ENCODE measurements around the gene RAD51B.

The RAD51B gene

DNA sequence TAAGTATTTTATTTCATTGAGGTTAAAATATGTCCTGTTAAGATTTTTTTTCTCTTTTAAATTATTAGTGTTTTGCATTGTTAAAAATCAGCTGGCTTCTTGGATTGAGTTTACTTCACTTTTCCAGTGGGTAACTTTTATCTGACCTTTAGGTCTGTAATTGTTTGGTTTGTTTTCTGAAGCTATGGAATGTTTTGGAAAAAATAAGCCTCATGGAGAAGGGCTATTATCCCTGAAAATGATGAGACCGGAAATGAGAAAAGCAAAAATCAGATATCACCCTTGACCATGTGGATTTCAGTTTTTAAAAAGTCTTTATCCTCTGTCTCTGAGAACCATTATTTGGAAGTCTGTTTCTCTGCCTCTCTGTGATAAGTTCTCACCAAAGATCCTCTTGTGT, 180.9 kb downstream of the RAD51B start:
- POLR2A ChIA-PET (ENCODE audit: low non-redundant PET) = no interaction called here
- H3K27ac ChIP-seq = no peak overlapping the region

GRCh38 chr14:68008491-68008890, 188.9 kb downstream of the RAD51B start:
- ChIA-PET CTCF (no interaction called here), POLR2A (ENCODE audit: low non-redundant PET) (no interaction called here)
- DNase-seq (ENCODE audit: low spot score) = no peak
- TF ChIP-seq, protein P1, sequence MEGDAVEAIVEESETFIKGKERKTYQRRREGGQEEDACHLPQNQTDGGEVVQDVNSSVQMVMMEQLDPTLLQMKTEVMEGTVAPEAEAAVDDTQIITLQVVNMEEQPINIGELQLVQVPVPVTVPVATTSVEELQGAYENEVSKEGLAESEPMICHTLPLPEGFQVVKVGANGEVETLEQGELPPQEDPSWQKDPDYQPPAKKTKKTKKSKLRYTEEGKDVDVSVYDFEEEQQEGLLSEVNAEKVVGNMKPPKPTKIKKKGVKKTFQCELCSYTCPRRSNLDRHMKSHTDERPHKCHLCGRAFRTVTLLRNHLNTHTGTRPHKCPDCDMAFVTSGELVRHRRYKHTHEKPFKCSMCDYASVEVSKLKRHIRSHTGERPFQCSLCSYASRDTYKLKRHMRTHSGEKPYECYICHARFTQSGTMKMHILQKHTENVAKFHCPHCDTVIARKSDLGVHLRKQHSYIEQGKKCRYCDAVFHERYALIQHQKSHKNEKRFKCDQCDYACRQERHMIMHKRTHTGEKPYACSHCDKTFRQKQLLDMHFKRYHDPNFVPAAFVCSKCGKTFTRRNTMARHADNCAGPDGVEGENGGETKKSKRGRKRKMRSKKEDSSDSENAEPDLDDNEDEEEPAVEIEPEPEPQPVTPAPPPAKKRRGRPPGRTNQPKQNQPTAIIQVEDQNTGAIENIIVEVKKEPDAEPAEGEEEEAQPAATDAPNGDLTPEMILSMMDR (conservative IDR thresholded peaks at IDR 0.05; ENCODE audit: low read depth) = no peak
- no peak overlapping the region for H3K27ac ChIP-seq

More for the DNA sequence above, 180.9 kb downstream of the RAD51B start:
- no peak for DNase-seq (ENCODE audit: low spot score)
- CTCF ChIA-PET = no interaction called here
- TF ChIP-seq, protein P1 (conservative IDR thresholded peaks at IDR 0.05; ENCODE audit: low read depth) = no peak

GRCh38 chr14:68011406-68012028, 191.9 kb downstream of the RAD51B start:
- no peak overlapping the region for H3K27ac ChIP-seq
- DNase-seq (ENCODE audit: low spot score) = no peak
- ChIA-PET POLR2A (ENCODE audit: low non-redundant PET) (no interaction called here), CTCF (interaction anchor here (0.6 kb wide), 1 partner anchor 833 kb away, joined by 3 read pairs; no protein-coding TSS in a partner anchor)
- TF ChIP-seq, protein P1 (conservative IDR thresholded peaks at IDR 0.05; ENCODE audit: low read depth) = no peak

GRCh38 chr14:68012871-68013270, 193.3 kb downstream of the RAD51B start:
- no peak for DNase-seq (ENCODE audit: low spot score)
- TF ChIP-seq, protein P1 (conservative IDR thresholded peaks at IDR 0.05; ENCODE audit: low read depth) = no peak
- ChIA-PET CTCF (interaction anchor here (0.7 kb wide), 1 partner anchor 1992 kb away, joined by 3 read pairs; no protein-coding TSS in a partner anchor), POLR2A (ENCODE audit: low non-redundant PET) (no interaction called here)
- H3K27ac ChIP-seq = no peak overlapping the region

DNA sequence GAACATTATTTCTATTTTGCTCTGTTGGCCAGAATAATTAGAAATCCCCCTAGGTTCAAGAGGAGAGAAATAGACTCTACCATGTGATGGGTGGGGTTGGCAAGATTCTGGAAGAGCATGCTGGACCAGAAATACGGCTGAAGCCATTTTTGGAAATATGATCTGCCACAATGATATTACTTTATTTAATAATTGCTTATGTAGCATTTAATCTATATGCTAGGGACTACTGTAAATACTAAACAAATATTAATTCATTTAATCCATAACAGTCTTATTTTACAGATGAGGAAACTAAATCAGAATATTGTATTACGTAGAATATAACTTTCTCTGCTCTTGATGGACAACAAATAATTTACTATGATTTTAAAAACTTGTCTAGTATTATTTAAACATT, 193.7 kb downstream of the RAD51B start:
- no peak overlapping the region for H3K27ac ChIP-seq
- TF ChIP-seq, protein P1 (conservative IDR thresholded peaks at IDR 0.05; ENCODE audit: low read depth) = no peak

DNA sequence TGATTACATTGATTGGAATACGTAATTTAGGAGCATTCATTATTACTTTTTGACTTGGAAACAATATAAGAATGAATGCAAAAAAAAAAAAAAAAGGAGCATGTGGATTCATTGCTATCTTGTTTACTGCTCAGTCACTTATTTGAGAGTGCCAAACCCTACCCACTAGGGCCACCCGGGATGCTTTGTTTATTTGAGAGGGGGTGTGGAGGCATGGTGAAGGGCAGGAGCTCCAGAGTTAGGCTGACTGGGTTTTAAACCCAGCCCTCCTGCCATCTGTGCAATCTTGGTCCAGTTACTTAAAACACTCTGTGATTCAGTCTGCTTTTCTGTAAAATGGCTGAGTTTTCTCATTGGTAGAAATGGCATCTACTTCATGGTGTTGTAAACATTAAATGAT, 195.2 kb downstream of the RAD51B start:
- CTCF ChIA-PET = interaction anchor here (0.8 kb wide), 1 partner anchor 150 kb away, joined by 3 read pairs; no protein-coding TSS in a partner anchor
- TF ChIP-seq, protein P1 (conservative IDR thresholded peaks at IDR 0.05; ENCODE audit: low read depth) = no peak
- POLR2A ChIA-PET (ENCODE audit: low non-redundant PET) = no interaction called here
- no peak for DNase-seq (ENCODE audit: low spot score)
- no peak overlapping the region for H3K27ac ChIP-seq

More for the DNA sequence above, 193.7 kb downstream of the RAD51B start:
- ChIA-PET CTCF (no interaction called here), POLR2A (ENCODE audit: low non-redundant PET) (no interaction called here)
- DNase-seq (ENCODE audit: low spot score) = no peak

All from RWPE1 (cell line).